DOHH2 (cell line): ENCODE data around the gene NPAS2.

Experiments
- CTCF ChIP-seq: fragments of 200-600 bp; sonication (generic); IDR thresholded peaks from one replicate; pipeline ENCODE4 v1.5.1; 2014; ENCODE audit warnings: antibody characterized with exemption, mild to moderate bottlenecking, low read depth, low read length; ENCODE audit not compliant: poor library complexity, severe bottlenecking
- EZH2phosphoT487 ChIP-seq: fragments of 200-600 bp; sonication (generic); IDR thresholded peaks from 2 replicates; pipeline ENCODE4 v1.6.1; 2017; ENCODE audit warnings: borderline replicate concordance, mild to moderate bottlenecking, antibody characterized with exemption, low read length, moderate library complexity, mixed read lengths

GRCh38 chr2:100793982-100794381 lies 26.0 kb upstream of the NPAS2 start:
- TF ChIP-seq CTCF (no peak), EZH2phosphoT487 (no peak)
